ENCODE results near the gene TMEM151B. TPM values are rescaled to one million over a fixed set of nuclear protein-coding genes. Genes with fewer than 3 reads are reported as not detected.

Gene TMEM151B
- total and polyA plus RNA-seq, 2 of the 13 experiments (the other 11 are each of a cell fraction or from before 2014, with no cell fraction given) = not detected

- TF ChIP-seq ATF5 (CRISPR knock-in tag; IDR thresholded peaks at IDR 0.05; ENCODE audit: low read depth) = no peak
- TF ChIP-seq ELF3 (CRISPR knock-in tag; IDR thresholded peaks at IDR 0.05) = peak; percentile 17; the same call in 1 of the 2 replicates
- no peak for TF ChIP-seq ZNF776 (CRISPR knock-in tag; IDR thresholded peaks at IDR 0.05)
- TF ChIP-seq CREB3 (CRISPR knock-in tag; IDR thresholded peaks at IDR 0.05) = peak; percentile 57; the same call in 1 of the 2 replicates
- TF ChIP-seq ZNF781 (CRISPR knock-in tag; IDR thresholded peaks at IDR 0.05; ENCODE audit: borderline replicate concordance, not compliant biosample characterization) = no peak
- TF ChIP-seq ZNF446 (CRISPR knock-in tag; IDR thresholded peaks at IDR 0.05) = no peak
- TF ChIP-seq PHF21A (CRISPR knock-in tag; IDR thresholded peaks at IDR 0.05) = no peak; the same call in 1 of the 2 replicates
- no peak for TF ChIP-seq HDAC6 (IDR thresholded peaks at IDR 0.05; ENCODE audit: low read depth, low read length)
- no peak for TF ChIP-seq PCBP2 (optimal IDR thresholded peaks at IDR 0.05; ENCODE audit: low read depth, low read length, poor library complexity, severe bottlenecking)
- no peak for TF ChIP-seq YEATS2 (CRISPR knock-in tag; IDR thresholded peaks at IDR 0.05; ENCODE audit: borderline replicate concordance)
- no peak for TF ChIP-seq ZNF614 (CRISPR knock-in tag; IDR thresholded peaks at IDR 0.05; ENCODE audit: borderline replicate concordance)
- TF ChIP-seq MYNN (CRISPR knock-in tag; IDR thresholded peaks at IDR 0.05; ENCODE audit: low read depth) = no peak
- no peak for TF ChIP-seq ASH2L (IDR thresholded peaks at IDR 0.05; ENCODE audit: insufficient read length, low read depth, low read length)
- TF ChIP-seq ZNF547 (CRISPR knock-in tag; IDR thresholded peaks at IDR 0.05) = peak; percentile 67; the same call in 1 of the 2 replicates
- no peak for TF ChIP-seq STAG1 (CRISPR knock-in tag; IDR thresholded peaks at IDR 0.05)
- no peak for TF ChIP-seq KAT7 (CRISPR knock-in tag; IDR thresholded peaks at IDR 0.05; ENCODE audit: borderline replicate concordance)
- TF ChIP-seq ZNF703 (CRISPR knock-in tag; IDR thresholded peaks at IDR 0.05; ENCODE audit: borderline replicate concordance) = no peak; the same call in 1 of the 2 replicates
- TF ChIP-seq HNF1B (CRISPR knock-in tag; IDR thresholded peaks at IDR 0.05) = 0 out of 2 replicates have a peak, but pooled peaks have one; percentile 9
- TF ChIP-seq ZSCAN20 (CRISPR knock-in tag; IDR thresholded peaks at IDR 0.05; ENCODE audit: borderline replicate concordance) = peak; percentile 94
- peak; percentile 89 for TF ChIP-seq ZMAT3 (CRISPR knock-in tag; conservative IDR thresholded peaks at IDR 0.05)
- TF ChIP-seq SALL2 (CRISPR knock-in tag; IDR thresholded peaks at IDR 0.05) = peak; percentile 71; the same call in 1 of the 2 replicates
- no peak for TF ChIP-seq MTA1 (CRISPR knock-in tag; IDR thresholded peaks at IDR 0.05; ENCODE audit: borderline replicate concordance)
- no peak for TF ChIP-seq NFE2L2 (IDR thresholded peaks at IDR 0.05; ENCODE audit: low read length)
- TF ChIP-seq BRD4 (CRISPR knock-in tag; IDR thresholded peaks at IDR 0.05) = 0 out of 2 replicates have a peak, but pooled peaks have one; percentile 49
- no peak for TF ChIP-seq ZNF883 (CRISPR knock-in tag; IDR thresholded peaks at IDR 0.05; ENCODE audit: not compliant biosample characterization)
- TF ChIP-seq SKI (IDR thresholded peaks at IDR 0.05; ENCODE audit: partially characterized antibody) = peak; percentile 38
- TF ChIP-seq REXO4 (CRISPR knock-in tag; IDR thresholded peaks at IDR 0.05; ENCODE audit: borderline replicate concordance) = no peak
- TF ChIP-seq ZNF772 (CRISPR knock-in tag; IDR thresholded peaks at IDR 0.05) = peak; percentile 44; the same call in 1 of the 2 replicates
- no peak for TF ChIP-seq U2AF1 (optimal IDR thresholded peaks at IDR 0.05; ENCODE audit: low read depth, low read length)
Measured at GRCh38 chr6:44223319-44224028, 46.8 kb upstream of the TMEM151B start, which contains the start of gene SLC29A1 (continued).

Measured in HepG2 (cell line).